AML-193 (cell line): ENCODE data around the gene FAM193B.
A peak's percentile ranks its signal among the peaks of the same experiment; 100 is the strongest.
"Not testable (repeated sequence)": the region's sequence is repeated elsewhere in the genome, so short reads cannot be mapped to it uniquely, and the experiment has no call there.

Experiments
- DNase-seq, 2 experiments: peaks; one replicate each; lab custom pipeline; 2025; lab: John Stamatoyannopoulos, UW

The FAM193B gene

GRCh38 chr5:177576169-177576568, 21.8 kb upstream of the FAM193B start:
- DNase-seq = no peak

GRCh38 chr5:177575488-177575887, 21.1 kb upstream of the FAM193B start:
- DNase-seq = no peak

GRCh38 chr5:177569894-177570293, 15.5 kb upstream of the FAM193B start:
- DNase-seq = no peak

GRCh38 chr5:177568326-177568725, 14.0 kb upstream of the FAM193B start:
- DNase-seq = no peak

- no peak for DNase-seq
Measured at GRCh38 chr5:177565046-177565445, 10.7 kb upstream of the FAM193B start.

GRCh38 chr5:177559446-177559941, 5.1 kb upstream of the FAM193B start:
- DNase-seq = not testable (repeated sequence)

GRCh38 chr5:177557796-177558195, 3.4 kb upstream of the FAM193B start:
- DNase-seq = no peak

GRCh38 chr5:177557041-177557647, 2.8 kb upstream of the FAM193B start:
- no peak for DNase-seq

- DNase-seq = no peak
Measured at GRCh38 chr5:177555665-177556064, 1.3 kb upstream of the FAM193B start.

GRCh38 chr5:177555228-177555627, 865 bp upstream of the FAM193B start:
- no peak for DNase-seq

GRCh38 chr5:177553671-177554429, 513 bp downstream of the FAM193B start:
- peak in 1 of 2 experiments; percentile 1 for DNase-seq

GRCh38 chr5:177552839-177553455, 1.4 kb downstream of the FAM193B start:
- peak; percentile 17 to 23 for DNase-seq

- DNase-seq = no peak
Measured at GRCh38 chr5:177550122-177550521, 4.2 kb downstream of the FAM193B start.

- DNase-seq = no peak
Measured at GRCh38 chr5:177548495-177548894, 5.9 kb downstream of the FAM193B start.

GRCh38 chr5:177547736-177548135, 6.6 kb downstream of the FAM193B start:
- DNase-seq = no peak

GRCh38 chr5:177546258-177546741, 8.1 kb downstream of the FAM193B start:
- DNase-seq = peak; percentile 53 to 60

- DNase-seq = peak; percentile 74 to 77
Measured at GRCh38 chr5:177545487-177546257, 8.7 kb downstream of the FAM193B start.

- DNase-seq = no peak
Measured at GRCh38 chr5:177542816-177543465, 11.4 kb downstream of the FAM193B start.

- DNase-seq = peak in 1 of 2 experiments; percentile 19
Measured at GRCh38 chr5:177540438-177540837, 13.9 kb downstream of the FAM193B start.

- no peak for DNase-seq
Measured at GRCh38 chr5:177539411-177539810, 15.0 kb downstream of the FAM193B start.

GRCh38 chr5:177538876-177539275, 15.5 kb downstream of the FAM193B start:
- no peak for DNase-seq
